Adrenal gland (tissue), 12 donors: ENCODE data around the gene PDS5A. TPM values are rescaled to one million over a fixed set of nuclear protein-coding genes. Genes with fewer than 3 reads are reported as not detected.
"Not testable (repeated sequence)": the region's sequence is repeated elsewhere in the genome, so short reads cannot be mapped to it uniquely, and the experiment has no call there.

Experiments used
- DNase-seq, 7 donors: peaks; one replicate each; pipeline ENCODE4 v3.0.0-alpha.2; 2019 to 2020
- H3K27ac ChIP-seq, 5 donors: fragments of 200-600 bp; sonication (generic) in 4 of 5; 1 replicate in 3 of 5; 2 replicates in 2 of 5; pipeline versions ENCODE4 v1.5.1 to v1.8.0; 2016 to 2020; ENCODE audit warnings: mild to moderate bottlenecking in 1 of 5
- H3K27me3 ChIP-seq: fragments of 200-600 bp; 2 replicates; pipeline ENCODE4 v1.8.0; 2021
- H3K36me3 ChIP-seq, 2 donors: fragments of 200-600 bp; replicated peaks in 1 of 2; 1 replicate in 1 of 2; 2 replicates in 1 of 2; pipeline versions ENCODE4 v1.5.1 to v1.8.0; 2018 to 2022
- H3K4me1 ChIP-seq, 2 donors: fragments of 200-600 bp; replicated peaks in 1 of 2; 1 replicate in 1 of 2; 2 replicates in 1 of 2; pipeline versions ENCODE4 v1.5.1 to v1.8.0; 2018 to 2021
- H3K4me3 ChIP-seq, 4 donors: fragments of 200-600 bp; sonication (generic) in 3 of 4; one replicate each; pipeline ENCODE4 v1.5.1; 2016 to 2018
- H3K9me3 ChIP-seq, 3 donors: fragments of 200-600 bp; sonication (generic) in 1 of 3; replicated peaks in 1 of 3; 1 replicate in 2 of 3; 2 replicates in 1 of 3; pipeline versions ENCODE4 v1.5.1 to v1.8.0; 2016 to 2021
- CTCF ChIP-seq, 6 experiments: fragments of 450-650 bp in 4 of 6; fragments of 200-600 bp in 2 of 6; sonication (generic) in 1 of 6; IDR thresholded peaks; 1 replicate in 5 of 6; 2 replicates in 1 of 6; pipeline versions ENCODE4 v1.5.1 to v1.8.0; 2016 to 2021; ENCODE audit warnings: antibody characterized with exemption in 6 of 6, mild to moderate bottlenecking in 2 of 6, moderate library complexity in 1 of 6
- POLR2A ChIP-seq, 2 donors: fragments of 450-650 bp; IDR thresholded peaks; one replicate each; pipeline ENCODE4 v1.6.1; 2017; ENCODE audit warnings: antibody characterized with exemption in 2 of 2, mild to moderate bottlenecking in 2 of 2, moderate library complexity in 1 of 2
- WGBS, 4 donors: extraction: QIAGEN DNeasy Blood & Tissue Kit in 2 of 4; methylation state at CpG; one replicate each; pipeline versions ENCODE4 v1.1.5 to v1.1.7; 2013 to 2017; 5-methylcytosine and 5-hydroxymethylcytosine counted together
- intact Hi-C, 2 donors: fragments of 100-400 bp; cut with DNase I; formaldehyde crosslinking; loops; one replicate each; pipeline versions ENCODE4 v1.14.1 to v1.15.0; 2022 to 2023
- polyA plus RNA-seq, 3 donors: library from polyadenylated mRNA; stranded (reverse); fragments of 200-250 nt in 2 of 3; fragments of 350-450 nt in 1 of 3; fragmentation: Illumina TruSeq in 1 of 3; extraction: RNeasy Lipid Tissue Mini Kit (QIAGEN cat#74804) in 1 of 3; gene quantifications; one replicate each; pipeline ENCODE4 v1.2.3, GENCODE V29; 2013 to 2014
- total RNA-seq, 9 donors: library from RNA; depleted of rRNA in 4 of 9; stranded (reverse); fragments of >200 nt in 4 of 9; fragments of 120-200 nt in 1 of 9; fragmentation: NEBNext Ultra II Directional in 1 of 9; extraction: Animal tissue kit (Norgen Biotek cat#: 25700) in 1 of 9; gene quantifications; one replicate each; pipeline versions ENCODE4 v1.1.0 to v1.2.4, GENCODE V29; 2013 to 2023
- donor health status: healthy with polysubstance abuse.
- donor health status: Bipolar disorder and iron deficiency.
- donor health status: DM: yes; HTN: yes; CAD: no.
- donor health status: DM: no; HTN: no; CAD: no.
- donor health status: DM: no; HTN: no; CAD: no.
- donor health status: DM: yes; HTN: yes; CAD: no.

The PDS5A gene
- total and polyA plus RNA-seq, 12 donors = 16.2 to 63.2 (median 45.5) TPM

- intact Hi-C loops = no loop called here
- Histone ChIP-seq H3K27ac (no peak overlapping the region), H3K27me3 (no peaks in the 10 kb centered on the region), H3K9me3 (no peaks in the 10 kb centered on the region), H3K4me1 (no peaks in the 10 kb centered on the region), H3K4me3 (no peak overlapping the region), H3K36me3 (no peaks in the 10 kb centered on the region)
- WGBS, 4 donors = 67 to 77% (median 69%) methylated on average over 8 of the region's 8 CpGs
- DNase-seq = peak in 3 of 7 donors; percentile 5 to 31 (median 24)
- no peak for TF ChIP-seq CTCF (IDR thresholded peaks at IDR 0.05)
These were observed 169.4 kb downstream of the PDS5A start for GRCh38 chr4:39808231-39808749.

- DNase-seq = no peak
- Histone ChIP-seq H3K36me3 (no peaks in the 10 kb centered on the region), H3K27me3 (no peaks in the 10 kb centered on the region), H3K27ac (no peak overlapping the region), H3K9me3 (no peaks in the 10 kb centered on the region), H3K4me3 (no peak overlapping the region), H3K4me1 (no peaks in the 10 kb centered on the region)
- intact Hi-C loops = no loop called here
- WGBS, 4 donors = 65 to 94% (median 82%) methylated on average over 4 of the region's 4 CpGs
- TF ChIP-seq CTCF (IDR thresholded peaks at IDR 0.05) (no peak), POLR2A (IDR thresholded peaks at IDR 0.05) (no peak)
These were observed 175.7 kb downstream of the PDS5A start for GRCh38 chr4:39802005-39802404.

- DNase-seq, H3K4me1 ChIP-seq, H3K36me3 ChIP-seq, intact Hi-C loops, H3K27me3 ChIP-seq, H3K27ac ChIP-seq, H3K9me3 ChIP-seq, H3K4me3 ChIP-seq: not testable (repeated sequence)
- WGBS, 4 donors = 88 to 95% (median 92%) methylated on average over 13 of the region's 13 CpGs
These were observed 184.7 kb downstream of the PDS5A start for GRCh38 chr4:39792976-39793375.

- no peak for TF ChIP-seq CTCF (IDR thresholded peaks at IDR 0.05)
- TF ChIP-seq POLR2A (IDR thresholded peaks at IDR 0.05) = no peak
- no peak overlapping the region for H3K27ac ChIP-seq
- H3K9me3 ChIP-seq = no peaks in the 10 kb centered on the region
- H3K36me3 ChIP-seq = no peaks in the 10 kb centered on the region
- H3K4me3 ChIP-seq = no peak overlapping the region
- H3K27me3 ChIP-seq = no peaks in the 10 kb centered on the region
- H3K4me1 ChIP-seq = no peaks in the 10 kb centered on the region
- DNase-seq = no peak
- WGBS, 4 donors = 80 to 95% (median 86%) methylated on average over 3 of the region's 3 CpGs
- intact Hi-C loops = no loop called here
These were observed 185.2 kb downstream of the PDS5A start for GRCh38 chr4:39792529-39792928.

GRCh38 chr4:39792128-39792527 lies 185.6 kb downstream of the PDS5A start:
- no peak overlapping the region for H3K27ac ChIP-seq
- WGBS, 4 donors = 90 to 94% (median 91%) methylated on average over 5 of the region's 5 CpGs
- DNase-seq = no peak
- no peaks in the 10 kb centered on the region for H3K9me3 ChIP-seq
- no peaks in the 10 kb centered on the region for H3K27me3 ChIP-seq
- H3K4me3 ChIP-seq = no peak overlapping the region
- no peaks in the 10 kb centered on the region for H3K36me3 ChIP-seq
- intact Hi-C loops = no loop called here
- no peaks in the 10 kb centered on the region for H3K4me1 ChIP-seq
- no peak for TF ChIP-seq POLR2A (IDR thresholded peaks at IDR 0.05)
- TF ChIP-seq CTCF (IDR thresholded peaks at IDR 0.05) = no peak
